IMR-90 (cell line): Measurements from ENCODE around the gene VWA7. TPM values are rescaled to one million over a fixed set of nuclear protein-coding genes. Genes with fewer than 3 reads are reported as not detected.

Experiments used
- polyA plus RNA-seq, 3 experiments: library from polyadenylated mRNA; depleted of rRNA; stranded (reverse); fragments of >200 nt; gene quantifications; 2 replicates each; pipeline ENCODE4 v1.2.3, GENCODE V29; 2012; ENCODE audit warnings: low replicate concordance in 1 of 3
- total RNA-seq: library from RNA; depleted of rRNA; stranded (reverse); fragments of >200 nt; gene quantifications from 2 replicates; pipeline ENCODE4 v1.2.3, GENCODE V29; 2012
- TF ChIP-seq, protein P1 (sequence below): conservative IDR thresholded peaks from 2 replicates; pipeline ENCODE4 v1.5.1; 2012; ENCODE audit warnings: mild to moderate bottlenecking, low read depth, low read length, improper control_type of control experiment

VWA7 gene
- total and polyA plus RNA-seq, 2 of the 4 experiments (the other 2 are of a cell fraction): under 0.01 to 1.4 TPM

DNA sequence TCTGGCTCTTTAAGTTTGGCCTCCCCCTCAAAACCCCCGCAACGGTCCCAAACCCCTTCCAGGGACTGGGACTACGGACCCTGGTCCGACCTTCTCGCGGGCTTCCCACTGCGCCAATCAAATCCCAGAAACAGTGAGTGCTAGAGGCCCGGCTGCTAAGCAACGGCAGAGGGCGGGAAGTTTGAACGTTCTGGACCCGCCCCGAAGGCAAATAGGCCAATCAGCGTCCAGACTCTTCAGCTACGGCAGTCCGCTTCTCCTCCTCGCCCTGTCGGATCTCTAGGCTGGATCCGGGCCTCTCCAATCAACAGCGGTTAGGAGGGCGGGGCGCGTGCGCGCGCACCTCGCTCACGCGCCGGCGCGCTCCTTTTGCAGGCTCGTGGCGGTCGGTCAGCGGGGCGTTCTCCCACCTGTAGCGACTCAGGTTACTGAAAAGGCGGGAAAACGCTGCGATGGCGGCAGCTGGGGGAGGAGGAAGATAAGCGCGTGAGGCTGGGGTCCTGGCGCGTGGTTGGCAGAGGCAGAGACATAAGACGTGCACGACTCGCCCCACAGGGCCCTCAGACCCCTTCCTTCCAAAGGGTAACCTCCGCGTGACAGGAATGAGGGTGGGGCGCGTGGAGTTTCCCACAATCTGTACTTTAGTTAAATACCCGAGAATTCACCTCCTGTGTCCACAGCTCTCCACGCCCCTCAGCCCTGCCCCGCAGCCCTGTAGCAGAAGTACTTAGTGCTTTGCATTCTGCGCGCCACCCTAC is 37.3 kb downstream of the VWA7 start, which contains the start of gene MSH5 (continued):
- TF ChIP-seq, protein P1, sequence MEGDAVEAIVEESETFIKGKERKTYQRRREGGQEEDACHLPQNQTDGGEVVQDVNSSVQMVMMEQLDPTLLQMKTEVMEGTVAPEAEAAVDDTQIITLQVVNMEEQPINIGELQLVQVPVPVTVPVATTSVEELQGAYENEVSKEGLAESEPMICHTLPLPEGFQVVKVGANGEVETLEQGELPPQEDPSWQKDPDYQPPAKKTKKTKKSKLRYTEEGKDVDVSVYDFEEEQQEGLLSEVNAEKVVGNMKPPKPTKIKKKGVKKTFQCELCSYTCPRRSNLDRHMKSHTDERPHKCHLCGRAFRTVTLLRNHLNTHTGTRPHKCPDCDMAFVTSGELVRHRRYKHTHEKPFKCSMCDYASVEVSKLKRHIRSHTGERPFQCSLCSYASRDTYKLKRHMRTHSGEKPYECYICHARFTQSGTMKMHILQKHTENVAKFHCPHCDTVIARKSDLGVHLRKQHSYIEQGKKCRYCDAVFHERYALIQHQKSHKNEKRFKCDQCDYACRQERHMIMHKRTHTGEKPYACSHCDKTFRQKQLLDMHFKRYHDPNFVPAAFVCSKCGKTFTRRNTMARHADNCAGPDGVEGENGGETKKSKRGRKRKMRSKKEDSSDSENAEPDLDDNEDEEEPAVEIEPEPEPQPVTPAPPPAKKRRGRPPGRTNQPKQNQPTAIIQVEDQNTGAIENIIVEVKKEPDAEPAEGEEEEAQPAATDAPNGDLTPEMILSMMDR: no peak
